Loucy (cell line): ENCODE results near the gene CTNNBL1.

Source experiments
- EZH2phosphoT487 ChIP-seq: fragments of 200-600 bp; IDR thresholded peaks from 2 replicates; pipeline ENCODE4 v1.6.1; 2018; ENCODE audit warnings: antibody characterized with exemption, mild to moderate bottlenecking, moderate library complexity, borderline replicate concordance
- TF ChIP-seq, protein P1 (sequence below): fragments of 200-600 bp; sonication (generic); conservative IDR thresholded peaks from 2 replicates; pipeline ENCODE4 v1.5.1; 2014; ENCODE audit warnings: mild to moderate bottlenecking, antibody characterized with exemption, low read length

DNA sequence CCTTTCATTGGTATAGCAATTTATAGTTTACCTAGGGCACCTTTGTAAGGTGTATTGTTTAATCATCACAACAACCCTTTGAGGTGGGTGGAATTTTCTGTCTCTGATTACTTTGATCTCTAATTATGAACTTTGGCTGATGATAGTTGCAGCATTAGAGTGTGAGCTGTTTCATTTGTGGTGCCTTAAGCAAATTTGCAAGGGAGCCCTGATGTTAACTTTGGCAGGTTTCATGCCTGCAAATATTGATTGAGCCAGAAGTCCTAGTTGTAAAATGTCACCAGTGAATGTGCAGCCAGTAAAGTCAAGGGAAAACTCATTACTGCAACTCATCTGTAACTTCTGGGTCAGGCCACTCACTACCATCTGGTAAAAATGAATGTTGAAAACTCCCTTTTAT is 29.8 kb downstream of the CTNNBL1 start:
- TF ChIP-seq, protein P1, sequence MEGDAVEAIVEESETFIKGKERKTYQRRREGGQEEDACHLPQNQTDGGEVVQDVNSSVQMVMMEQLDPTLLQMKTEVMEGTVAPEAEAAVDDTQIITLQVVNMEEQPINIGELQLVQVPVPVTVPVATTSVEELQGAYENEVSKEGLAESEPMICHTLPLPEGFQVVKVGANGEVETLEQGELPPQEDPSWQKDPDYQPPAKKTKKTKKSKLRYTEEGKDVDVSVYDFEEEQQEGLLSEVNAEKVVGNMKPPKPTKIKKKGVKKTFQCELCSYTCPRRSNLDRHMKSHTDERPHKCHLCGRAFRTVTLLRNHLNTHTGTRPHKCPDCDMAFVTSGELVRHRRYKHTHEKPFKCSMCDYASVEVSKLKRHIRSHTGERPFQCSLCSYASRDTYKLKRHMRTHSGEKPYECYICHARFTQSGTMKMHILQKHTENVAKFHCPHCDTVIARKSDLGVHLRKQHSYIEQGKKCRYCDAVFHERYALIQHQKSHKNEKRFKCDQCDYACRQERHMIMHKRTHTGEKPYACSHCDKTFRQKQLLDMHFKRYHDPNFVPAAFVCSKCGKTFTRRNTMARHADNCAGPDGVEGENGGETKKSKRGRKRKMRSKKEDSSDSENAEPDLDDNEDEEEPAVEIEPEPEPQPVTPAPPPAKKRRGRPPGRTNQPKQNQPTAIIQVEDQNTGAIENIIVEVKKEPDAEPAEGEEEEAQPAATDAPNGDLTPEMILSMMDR, result no peak
- TF ChIP-seq EZH2phosphoT487, result no peak
